Suppressor macrophage treated with lipopolysaccharide for 1 hour (primary cell): ENCODE data around the gene ATP13A4.

Experiments
- DNase-seq, 3 donors: peaks; one replicate each; pipeline ENCODE4 v3.0.0-alpha.2; 2020 to 2022

Gene ATP13A4

DNA sequence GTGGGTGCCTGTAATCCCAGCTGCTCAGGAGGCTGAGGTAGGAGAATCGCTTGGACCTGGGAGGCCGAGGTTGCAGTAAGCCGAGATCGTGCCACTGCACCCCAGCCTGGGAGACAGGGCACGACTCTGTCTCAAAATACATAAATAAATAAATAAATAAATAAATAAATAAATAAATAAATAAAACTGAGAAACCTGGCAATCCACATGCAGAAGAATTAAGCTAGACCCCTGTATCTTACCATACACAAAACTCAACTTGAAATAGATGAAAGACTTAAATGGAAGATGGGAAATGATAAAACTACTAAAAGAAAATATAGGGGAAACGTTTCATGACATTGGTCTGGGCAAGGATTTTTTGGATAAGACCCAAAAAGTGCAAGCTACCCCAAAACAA, 58.0 kb downstream of the ATP13A4 start:
- no peak for DNase-seq

DNA sequence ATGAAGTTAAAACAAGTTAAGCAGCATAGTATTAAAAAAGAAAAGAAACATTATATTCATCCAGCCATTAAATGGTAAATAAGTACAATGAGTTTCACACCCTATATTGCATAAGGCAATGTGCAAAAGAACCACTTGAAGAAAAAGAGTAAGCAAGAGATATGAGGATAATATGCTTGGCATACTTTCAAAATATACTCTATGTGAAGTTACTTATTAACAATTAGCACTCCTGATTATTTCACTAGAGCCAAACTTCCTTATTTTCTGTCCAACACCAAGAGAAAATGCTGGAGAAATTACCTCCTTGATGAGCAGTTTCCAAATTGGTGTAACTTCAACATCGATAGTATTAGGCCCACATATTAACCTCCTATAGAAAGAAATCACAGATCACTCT, 63.7 kb downstream of the ATP13A4 start:
- DNase-seq: no peak

DNA sequence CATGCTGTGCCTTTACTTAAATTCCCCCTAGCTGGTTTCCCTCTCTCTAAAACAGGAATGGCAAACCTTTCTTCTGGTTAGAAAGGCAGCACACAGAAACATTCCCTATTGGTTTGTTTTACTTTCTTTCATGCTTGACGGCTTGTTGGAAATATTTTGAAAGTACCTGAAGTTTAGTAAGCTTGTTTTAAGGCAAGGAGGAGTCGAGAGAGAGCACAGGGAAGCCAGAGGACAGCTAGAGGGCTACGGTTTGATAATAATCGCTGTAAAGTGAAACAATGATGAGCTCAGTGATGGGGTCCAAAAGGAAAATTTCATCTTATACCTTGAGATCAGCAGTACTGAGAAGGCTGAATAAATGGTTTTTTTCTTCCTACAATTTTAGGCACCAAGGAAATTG, 64.1 kb downstream of the ATP13A4 start:
- DNase-seq: no peak

DNA sequence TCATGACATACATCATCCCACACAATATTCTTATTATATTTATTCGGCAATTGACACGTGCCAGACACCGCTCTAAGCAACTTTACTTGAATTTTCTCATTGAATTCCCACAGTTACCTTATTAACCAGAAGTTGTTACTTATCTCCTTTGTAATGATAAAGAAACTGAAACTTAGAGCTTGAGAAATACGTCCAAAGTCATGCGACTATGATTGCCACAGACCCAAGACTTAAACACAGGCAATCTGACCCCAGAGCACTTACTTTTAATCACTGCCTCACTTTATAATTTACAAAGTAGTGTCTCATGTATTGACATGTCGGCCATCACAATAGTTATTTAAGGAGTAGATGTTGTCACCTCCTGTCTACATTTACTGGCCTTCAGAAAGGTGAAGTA, 64.7 kb downstream of the ATP13A4 start:
- peak; percentile 24 to 52 (median 45) for DNase-seq

DNA sequence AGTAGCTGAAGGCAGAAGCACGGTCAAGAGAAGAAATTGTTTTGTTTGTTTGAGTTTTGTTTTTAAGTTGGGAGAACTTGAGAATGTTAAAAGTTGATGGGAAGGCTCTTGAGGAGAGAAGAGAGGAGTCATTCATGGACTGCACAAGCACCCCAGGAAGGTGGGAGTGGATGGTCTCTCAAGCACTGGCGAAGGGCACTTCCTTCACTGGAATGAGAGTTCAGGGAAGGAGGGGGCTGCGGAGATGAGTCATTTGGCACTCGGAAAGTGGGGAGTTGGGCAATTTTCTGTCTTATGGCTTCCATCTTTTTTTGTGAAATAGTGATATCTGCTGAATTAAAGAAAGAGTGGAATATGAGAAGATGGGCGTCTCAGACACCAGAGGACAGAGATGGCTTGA, 66.0 kb downstream of the ATP13A4 start:
- DNase-seq: no peak

DNA sequence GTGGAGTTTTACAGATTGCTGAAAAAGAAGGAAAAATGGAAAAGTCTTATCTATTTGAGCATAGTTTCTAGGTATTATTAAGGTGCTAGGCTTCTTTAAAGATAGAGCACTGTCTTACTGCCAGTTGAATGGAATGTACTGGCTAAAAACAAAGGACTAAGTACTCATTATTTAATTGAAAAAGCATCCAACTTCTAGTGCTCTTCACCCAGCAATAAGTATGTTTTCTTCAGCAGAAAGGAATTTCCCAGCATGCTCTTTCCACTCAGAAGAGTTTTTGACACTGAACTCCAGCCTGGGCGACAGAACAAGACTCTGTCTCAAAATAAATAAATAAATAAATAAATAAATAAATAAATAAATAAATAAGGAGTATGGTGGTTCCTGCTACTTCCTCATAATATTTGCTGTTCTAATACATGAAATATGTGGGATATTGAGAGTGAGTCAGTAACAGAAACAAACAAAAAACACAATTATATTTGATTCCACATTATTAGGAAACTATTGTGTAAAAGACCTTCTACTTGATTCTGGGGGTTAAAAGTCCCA, 70.6 kb downstream of the ATP13A4 start:
- no peak for DNase-seq

DNA sequence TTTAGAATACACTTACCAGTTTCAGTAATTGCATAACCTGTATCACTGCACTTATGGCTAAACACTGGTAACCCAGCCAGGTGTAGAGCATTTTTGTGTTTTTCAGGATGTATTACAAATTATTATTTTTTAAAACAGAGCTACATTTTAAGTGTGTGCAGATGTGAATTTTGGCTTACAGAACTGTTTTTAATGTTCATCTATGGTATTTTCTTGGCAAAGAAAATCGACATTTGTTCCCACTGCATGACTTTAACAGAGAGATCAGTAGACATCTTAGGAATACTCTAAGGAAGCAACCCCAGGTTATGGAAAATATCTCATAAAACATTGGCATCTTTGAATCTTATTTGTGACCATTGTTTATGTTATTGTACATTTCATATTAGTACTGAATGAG, 73.3 kb downstream of the ATP13A4 start:
- DNase-seq: no peak

DNA sequence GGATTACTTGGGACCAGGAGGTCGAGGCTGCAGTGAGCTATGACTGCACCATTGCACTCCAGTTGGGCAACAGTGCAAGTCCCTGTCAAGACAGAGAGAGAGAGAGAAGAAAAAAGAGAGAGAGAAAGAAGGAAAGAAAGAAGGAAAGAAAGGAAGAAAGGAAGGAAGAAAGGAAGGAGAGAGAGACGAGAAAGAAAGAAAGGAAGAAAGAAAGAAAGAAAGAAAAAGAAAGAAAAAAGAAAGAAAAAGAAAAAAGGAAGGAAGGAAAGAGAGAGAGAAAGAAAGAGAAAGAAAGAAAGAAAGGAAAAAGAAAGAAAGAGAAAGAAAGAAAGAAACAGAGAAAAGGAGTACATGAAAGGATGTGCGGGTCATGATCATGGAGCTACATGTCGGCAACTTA, 80.2 kb downstream of the ATP13A4 start:
- no peak for DNase-seq

DNA sequence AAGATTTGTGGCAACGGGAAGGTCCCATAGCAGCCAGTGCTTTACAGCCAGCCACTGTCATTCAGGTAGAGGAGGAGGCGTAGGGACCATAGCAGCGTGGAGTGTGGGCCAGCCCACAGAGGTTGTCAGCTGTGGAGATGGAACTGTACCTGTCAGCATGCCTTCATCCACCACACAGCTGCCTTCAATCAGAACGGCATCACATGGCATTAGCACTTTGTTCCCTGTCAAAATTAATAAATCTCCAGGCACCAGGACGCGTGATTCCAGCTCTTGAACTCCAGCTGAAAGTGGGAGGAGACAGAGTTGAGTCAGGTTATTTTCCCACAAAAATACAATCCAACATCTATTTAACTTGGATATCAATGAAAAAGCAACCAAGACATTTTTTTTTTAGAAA, 84.0 kb downstream of the ATP13A4 start:
- DNase-seq: no peak

DNA sequence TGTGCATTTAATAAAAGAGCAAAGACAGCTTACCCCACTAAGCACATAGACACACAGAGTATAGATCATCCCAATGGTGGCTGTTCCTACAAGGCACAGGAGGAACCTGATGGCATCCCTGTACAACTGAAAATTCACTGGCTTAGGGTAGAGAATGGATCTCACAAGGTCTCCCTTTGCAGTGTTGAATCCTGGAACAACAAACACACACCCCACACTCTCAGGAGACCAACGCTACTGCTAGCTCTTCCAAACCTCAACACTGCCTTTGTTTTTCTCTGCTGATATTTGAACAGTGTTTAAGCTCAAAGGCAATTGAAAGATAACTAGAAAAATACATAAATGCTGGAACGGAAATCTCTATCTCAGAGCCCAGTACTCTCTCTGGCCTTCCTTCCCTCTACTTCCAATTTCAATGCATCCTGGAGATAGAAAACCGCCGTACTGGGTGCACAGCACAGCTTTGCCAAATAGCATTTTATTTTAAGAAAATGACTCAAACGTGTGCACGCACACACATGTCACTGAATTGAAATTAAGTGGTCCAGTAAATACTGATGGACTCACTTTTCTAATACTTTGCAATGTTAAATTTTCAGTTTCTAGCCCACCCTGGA, 88.6 kb downstream of the ATP13A4 start:
- no peak for DNase-seq

DNA sequence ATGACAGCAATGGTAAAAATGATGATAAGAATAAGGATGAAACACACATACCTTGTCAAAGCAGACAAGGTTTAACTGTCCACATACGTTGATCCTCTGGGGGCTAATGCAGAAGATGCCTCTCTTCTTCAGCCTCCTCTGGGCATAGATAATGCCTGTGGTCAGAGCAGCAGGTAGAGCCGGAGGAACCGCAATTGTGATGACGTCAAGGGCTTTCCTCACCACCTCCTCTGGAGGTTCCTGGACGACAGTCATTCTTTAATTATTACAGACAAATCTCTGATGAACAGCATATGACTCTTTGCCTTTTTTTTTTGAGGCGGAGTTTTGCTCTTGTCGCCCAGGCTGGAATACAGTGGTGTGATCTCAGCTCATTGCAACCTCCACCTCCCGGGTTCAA, 89.8 kb downstream of the ATP13A4 start:
- DNase-seq: no peak

DNA sequence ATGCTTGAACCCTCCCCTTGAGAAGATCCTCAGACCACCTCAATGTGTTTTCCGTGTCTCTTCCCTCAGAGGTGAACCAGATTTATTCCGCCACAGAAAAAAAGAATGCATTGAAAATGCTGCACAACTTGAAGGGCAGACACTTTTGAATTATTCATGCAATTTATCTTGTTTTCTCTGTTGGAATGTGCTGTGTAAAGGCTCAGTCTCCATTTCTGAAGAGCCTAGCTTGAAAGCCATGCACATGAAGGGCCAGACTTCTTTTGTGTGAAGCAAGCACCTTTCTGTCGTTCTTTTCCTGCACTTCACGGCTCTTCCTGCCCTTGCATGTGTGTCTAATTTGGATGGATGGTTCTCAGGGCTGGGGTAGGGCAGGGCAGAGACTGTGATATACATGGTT, 97.2 kb downstream of the ATP13A4 start:
- DNase-seq: no peak

DNA sequence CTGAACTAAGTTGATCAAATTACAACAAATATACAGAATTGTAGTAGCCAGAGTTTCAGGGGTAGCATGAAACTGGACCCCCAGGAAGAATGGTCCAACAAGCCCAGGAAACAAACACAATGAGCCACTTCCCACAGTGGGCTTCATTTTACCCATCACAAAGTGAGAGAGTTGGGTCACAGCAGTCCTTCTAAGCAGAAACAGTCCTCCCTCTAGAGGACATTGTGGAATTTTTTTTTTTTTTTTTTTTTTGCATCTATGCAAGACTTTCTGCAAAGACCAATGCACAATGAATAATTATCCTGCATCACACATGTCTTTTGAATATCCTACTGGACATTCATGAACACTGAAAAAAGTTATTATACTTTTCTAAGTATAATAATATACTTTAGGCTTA, 102.4 kb downstream of the ATP13A4 start:
- DNase-seq: no peak

DNA sequence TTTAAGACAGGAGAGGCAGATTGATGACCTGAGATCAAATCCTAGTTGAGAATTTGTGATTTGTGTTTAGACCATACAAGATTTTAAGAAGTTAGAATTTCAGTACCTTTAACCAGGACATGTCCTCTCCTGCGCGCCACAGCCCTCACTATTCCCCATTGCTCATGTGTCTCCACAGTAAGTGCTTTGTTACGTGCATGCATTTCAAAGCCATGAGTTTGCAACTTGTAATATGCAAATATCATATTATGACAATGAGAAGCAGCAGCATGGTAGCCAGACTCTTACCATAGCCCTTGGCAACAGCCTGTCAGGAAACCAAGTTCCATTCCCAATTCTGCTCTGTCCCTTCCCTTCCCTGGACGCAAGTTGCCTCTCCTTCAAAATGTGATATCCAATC, 102.8 kb downstream of the ATP13A4 start:
- no peak for DNase-seq

DNA sequence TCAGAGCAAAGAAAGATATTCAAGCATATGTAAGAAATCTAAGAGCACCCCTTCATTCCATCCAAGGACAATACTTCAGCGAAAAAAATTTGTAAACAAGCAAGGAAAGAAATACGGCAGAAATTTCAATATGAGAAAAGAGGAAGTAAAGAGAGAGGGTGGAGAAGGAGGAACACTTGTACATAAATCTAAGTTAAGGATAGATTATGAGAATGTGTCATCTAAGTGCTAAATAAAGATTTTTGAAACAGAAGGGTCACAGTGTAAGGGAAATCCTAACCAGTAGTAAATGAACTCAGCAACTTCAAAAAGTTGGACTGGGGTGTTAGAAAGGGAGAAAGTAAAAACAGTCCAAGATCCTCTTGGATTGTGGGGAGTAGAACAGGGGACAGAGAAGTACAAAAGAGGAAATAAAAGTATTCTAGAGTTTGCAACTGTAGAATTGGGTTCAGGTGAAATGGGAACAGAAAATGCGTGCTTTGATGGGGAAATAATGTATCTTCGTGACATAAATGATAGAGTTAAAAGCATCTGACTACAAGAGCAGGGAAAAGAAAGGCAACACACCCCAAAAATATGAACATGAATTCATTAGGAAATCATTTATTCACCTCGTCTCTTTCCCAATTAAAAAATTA, 107.6 kb downstream of the ATP13A4 start:
- DNase-seq: peak; percentile 1 to 49 (median 43)

DNA sequence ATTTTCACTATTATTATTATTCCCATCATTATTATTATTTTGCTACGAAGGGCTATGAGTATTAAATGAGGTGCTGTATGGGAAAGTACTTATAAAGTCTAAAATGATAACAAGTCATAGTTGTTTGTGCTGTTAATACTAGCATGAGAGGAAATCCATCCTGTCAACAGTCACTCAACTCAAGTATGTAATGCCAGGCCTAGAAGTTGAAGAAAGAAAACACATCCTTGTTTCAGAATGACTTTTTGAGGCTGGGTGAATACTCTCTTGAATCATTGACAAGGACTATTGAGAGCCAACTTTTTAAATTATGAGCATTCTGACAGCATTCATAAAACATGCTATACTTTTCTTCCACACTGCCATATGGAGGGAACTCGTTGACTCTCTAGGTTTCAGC, 115.3 kb downstream of the ATP13A4 start:
- DNase-seq: no peak

DNA sequence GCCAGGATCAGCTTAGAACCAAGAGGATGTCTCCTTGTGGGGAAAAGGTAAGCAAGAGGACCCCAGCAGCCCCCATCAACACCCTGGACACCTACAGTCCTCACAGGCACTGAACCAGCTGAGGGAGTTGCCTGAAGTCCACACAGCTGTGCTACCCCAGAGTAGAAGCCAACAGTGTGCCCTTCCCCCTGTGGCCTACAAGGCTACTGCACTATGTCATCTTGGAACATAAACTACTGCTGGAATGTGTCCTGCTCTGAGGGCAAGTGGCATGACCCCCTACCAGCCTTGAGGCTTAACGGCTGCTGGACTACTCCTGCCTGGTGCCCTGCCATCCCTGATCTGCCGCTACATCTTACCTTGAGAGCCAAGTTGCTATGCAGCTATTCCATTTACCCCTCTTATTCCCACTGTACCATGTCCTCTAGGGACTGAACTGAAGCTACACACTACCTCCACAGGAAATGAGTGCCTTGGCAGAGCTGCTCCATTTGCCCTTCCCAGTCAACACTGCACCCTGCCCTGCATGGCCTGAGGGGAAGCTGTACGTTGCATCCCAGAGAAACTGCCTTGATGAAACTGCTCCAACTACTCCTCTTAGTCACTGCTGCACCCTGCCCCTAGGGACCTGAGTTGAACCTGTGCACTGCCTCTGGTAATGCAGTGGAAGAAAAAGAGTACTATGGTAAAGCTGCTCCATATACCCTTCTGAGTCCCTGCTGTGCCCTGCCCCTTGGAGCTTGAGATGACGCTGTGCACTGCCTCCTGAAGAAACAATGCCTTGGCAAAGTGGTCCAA, 135.9 kb downstream of the ATP13A4 start:
- no peak for DNase-seq

DNA sequence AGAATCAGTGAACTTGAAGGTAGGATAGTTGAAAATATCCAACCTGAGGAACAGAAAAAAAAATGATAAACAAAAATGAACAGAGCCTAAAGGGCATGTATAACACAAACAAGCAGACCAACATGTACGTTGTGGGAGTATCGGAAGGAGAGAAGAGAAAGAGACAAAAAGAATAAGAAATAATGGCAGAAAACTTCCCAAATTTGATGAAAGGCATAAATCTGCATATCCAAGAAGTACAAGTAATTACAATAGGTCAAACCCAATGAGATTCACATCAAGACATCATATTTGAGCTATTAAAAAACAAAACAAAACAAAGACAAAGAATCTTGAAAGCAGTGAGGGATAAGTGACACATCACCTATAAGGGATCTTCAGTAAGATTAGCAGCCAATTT, 138.1 kb downstream of the ATP13A4 start:
- DNase-seq: no peak

DNA sequence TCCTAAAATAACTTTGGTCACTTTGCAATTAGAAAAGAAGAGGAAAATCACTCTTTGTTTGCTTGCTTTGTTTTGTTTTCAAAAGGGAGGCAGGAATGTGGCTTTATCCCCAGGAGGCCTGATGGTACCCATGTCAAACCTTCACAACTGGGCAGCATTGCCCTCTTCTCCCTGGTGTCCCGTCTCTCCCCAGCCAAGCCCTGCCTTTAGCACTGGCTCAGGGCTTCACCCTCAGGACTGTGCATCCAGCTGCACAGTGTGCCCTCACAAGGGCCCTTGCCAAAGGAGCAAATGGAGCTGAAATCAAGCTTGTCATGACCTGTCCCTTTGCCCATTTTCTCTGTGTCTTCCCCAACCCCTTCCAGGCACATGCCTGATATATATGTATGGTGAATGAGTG, 147.0 kb downstream of the ATP13A4 start:
- DNase-seq: no peak

DNA sequence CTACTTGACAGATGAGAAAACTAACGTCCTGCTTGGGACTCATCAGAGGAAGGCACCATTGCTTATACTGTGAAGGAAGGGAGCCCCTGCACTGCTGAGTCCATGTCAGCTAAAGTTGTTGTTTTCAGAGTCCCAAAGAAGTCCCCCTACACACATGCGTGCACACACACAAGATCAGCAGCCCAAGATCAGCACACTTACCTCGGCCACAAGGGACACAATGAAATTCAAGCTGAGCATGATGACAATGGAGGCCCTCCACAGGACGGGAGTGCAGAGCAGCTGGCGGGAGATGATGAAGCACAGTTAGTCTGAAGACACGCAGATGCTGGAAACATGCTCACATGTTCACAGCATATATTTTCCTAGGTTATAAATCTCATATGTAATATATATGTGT, 147.6 kb downstream of the ATP13A4 start:
- no peak for DNase-seq

DNA sequence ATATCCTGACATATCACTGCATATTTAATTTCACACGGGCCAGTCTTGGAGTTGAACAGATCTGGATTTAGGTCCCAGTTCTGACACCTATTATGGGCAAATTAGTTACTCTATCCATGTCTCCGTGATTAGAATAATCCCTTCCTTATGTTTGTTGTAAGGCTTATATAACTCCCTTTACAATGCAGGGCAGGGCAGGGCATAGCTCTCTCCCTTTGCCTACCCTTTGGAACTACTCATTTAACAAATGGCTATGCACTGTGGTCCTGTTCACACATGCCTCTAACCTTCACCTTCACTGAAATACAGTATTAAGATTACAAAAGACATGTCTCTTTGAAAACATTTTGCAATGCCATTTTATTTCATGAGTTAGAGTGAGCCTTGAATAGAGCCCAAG, 151.4 kb downstream of the ATP13A4 start:
- DNase-seq: no peak

DNA sequence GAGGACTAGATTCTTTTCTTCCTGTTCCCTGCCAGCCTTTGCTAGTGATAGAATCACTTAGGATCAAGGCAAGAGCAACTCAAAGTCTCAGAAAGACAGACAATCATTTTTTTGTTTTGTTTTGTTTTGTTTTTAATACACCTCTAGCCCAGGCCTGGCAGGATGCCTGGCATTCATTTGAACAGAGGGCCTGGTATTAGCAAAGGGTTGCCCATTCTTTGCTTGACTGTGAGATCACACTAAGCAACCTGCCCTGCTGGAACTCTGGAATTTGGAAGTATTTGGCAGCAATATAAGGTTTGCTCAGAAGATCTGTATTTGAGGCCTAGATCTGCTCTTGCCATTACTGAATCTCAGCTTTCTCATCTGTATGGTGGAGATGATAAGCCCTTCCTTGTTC, 154.4 kb downstream of the ATP13A4 start:
- DNase-seq: no peak

DNA sequence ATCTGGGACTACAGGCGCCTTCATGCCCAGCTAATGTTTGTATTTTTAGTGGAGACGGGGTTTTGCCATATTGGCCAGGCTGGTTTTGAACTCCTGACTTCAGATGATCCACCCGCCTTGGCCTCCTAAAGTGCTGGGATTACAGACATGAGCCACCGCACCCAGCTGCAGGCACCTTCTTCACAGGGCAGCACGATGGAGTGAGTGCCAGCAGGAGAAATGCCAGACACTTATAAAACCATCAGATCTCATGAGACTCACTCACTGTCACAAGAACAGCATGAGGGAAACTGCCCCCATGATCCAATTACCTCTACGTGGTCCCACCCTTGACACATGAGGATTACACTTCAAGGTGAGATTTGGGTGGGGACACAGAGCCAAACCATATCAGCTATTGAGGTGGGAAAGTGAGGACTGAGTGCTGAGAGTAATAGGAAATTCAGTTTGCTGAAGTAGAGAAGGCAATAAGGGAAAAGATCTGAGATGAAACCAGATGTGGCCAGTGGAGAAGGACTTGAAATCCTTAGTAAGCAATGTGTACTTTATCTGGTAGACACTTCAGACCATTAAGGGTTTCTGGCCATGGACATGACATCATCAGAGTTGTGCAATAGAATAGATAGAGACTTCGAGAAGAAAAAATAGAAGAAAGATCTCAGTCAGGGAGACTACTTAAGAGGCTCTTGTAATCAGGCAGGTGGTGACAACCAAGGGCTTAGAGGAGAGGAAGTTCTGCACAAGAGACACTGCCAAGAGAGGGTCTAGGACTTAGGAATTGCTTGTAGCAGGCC, 158.0 kb downstream of the ATP13A4 start:
- no peak for DNase-seq
